H1 (cell line): Measurements from ENCODE around the gene RRAS. TPM values are rescaled to one million over a fixed set of nuclear protein-coding genes. Genes with fewer than 3 reads are reported as not detected.

ENCODE experiments used
- CTCF ChIA-PET: fragments of 300-600 bp; sonication (Branson Sonifier 250); formaldehyde crosslinking; loops from one replicate; lab custom pipeline; 2021; ENCODE audit not compliant: partially characterized antibody; lab: Charles Lee
- POLR2A ChIA-PET: fragments of 300-600 bp; sonication (Branson Sonifier 250); formaldehyde crosslinking; loops from one replicate; lab custom pipeline; 2021; ENCODE audit warnings: inconsistent platforms; ENCODE audit not compliant: partially characterized antibody; lab: Charles Lee
- DNase-seq, 2 experiments: peaks; one replicate each; pipeline versions ENCODE4 v3.0.0 to v3.0.0-alpha.2; 2010 to 2022; ENCODE audit warnings: low spot score in 2 of 2, low read depth in 1 of 2, mixed read lengths in 1 of 2
- FAIRE-seq: peaks from 2 replicates; lab custom pipeline; 2011; peaks lifted over from hg19 to GRCh38; lab: Jason Lieb, UNC
- H2AFZ ChIP-seq: 2 replicates; pipeline ENCODE4 v1.8.1; 2012; ENCODE audit warnings: low read length, inconsistent platforms
- H2AK5ac ChIP-seq: 2 replicates; pipeline ENCODE4 v1.6.1; 2013; ENCODE audit warnings: low read depth, low read length
- H2BK120ac ChIP-seq: replicated peaks from 2 replicates; pipeline ENCODE3; 2013; ENCODE audit warnings: low read depth, low read length, inconsistent platforms
- H2BK12ac ChIP-seq: 2 replicates; pipeline ENCODE4 v1.6.1; 2013; ENCODE audit warnings: low read depth, low read length
- H2BK15ac ChIP-seq: 2 replicates; pipeline ENCODE4 v1.6.1; 2013; ENCODE audit warnings: low read length
- H2BK20ac ChIP-seq: 2 replicates; pipeline ENCODE4 v1.6.1; 2013; ENCODE audit warnings: low read length
- H2BK5ac ChIP-seq: 2 replicates; pipeline ENCODE4 v1.6.1; 2013; ENCODE audit warnings: low read depth, low read length
- H3K14ac ChIP-seq: 2 replicates; pipeline ENCODE4 v1.6.1; 2013; ENCODE audit warnings: inconsistent platforms; ENCODE audit not compliant: insufficient read length
- H3K18ac ChIP-seq: 2 replicates; pipeline ENCODE4 v1.6.1; 2013; ENCODE audit warnings: low read length; ENCODE audit errors: extremely low read depth
- H3K23ac ChIP-seq: 2 replicates; pipeline ENCODE4 v1.6.1; 2013; ENCODE audit warnings: inconsistent platforms; ENCODE audit not compliant: insufficient read length
- H3K23me2 ChIP-seq: 2 replicates; pipeline ENCODE4 v1.6.1; 2013; ENCODE audit warnings: low read depth, low read length
- H3K27ac ChIP-seq: 2 replicates; pipeline ENCODE4 v1.6.1; 2011; ENCODE audit warnings: low read depth, low read length, inconsistent platforms
- H3K27me3 ChIP-seq, 4 experiments: replicated peaks in 1 of 4; 1 replicate in 1 of 4; 2 replicates in 3 of 4; pipeline versions ENCODE4 v1.6.1 to v1.8.1; 2011 to 2013; ENCODE audit warnings: low read length in 3 of 4, mild to moderate bottlenecking in 3 of 4, inconsistent platforms in 2 of 4, mixed read lengths in 2 of 4, moderate library complexity in 1 of 4; ENCODE audit not compliant: control insufficient read depth in 3 of 4, insufficient read depth in 3 of 4; ENCODE audit errors: extremely low read depth in 1 of 4
- H3K36me3 ChIP-seq, 4 experiments: 2 replicates each; pipeline versions ENCODE4 v1.6.1 to v1.8.1; 2011 to 2013; ENCODE audit warnings: mild to moderate bottlenecking in 4 of 4, low read length in 3 of 4, moderate library complexity in 2 of 4, control low read depth in 1 of 4, inconsistent platforms in 1 of 4; ENCODE audit not compliant: insufficient read depth in 4 of 4, control insufficient read depth in 2 of 4
- H3K4ac ChIP-seq: replicated peaks from 2 replicates; pipeline ENCODE3; 2013; ENCODE audit warnings: low read length, low read depth, mixed read lengths, inconsistent platforms; ENCODE audit not compliant: insufficient read length
- H3K4me1 ChIP-seq, 4 experiments: replicated peaks in 1 of 4; 1 replicate in 1 of 4; 2 replicates in 3 of 4; pipeline versions ENCODE4 v1.6.1 to v1.8.1; 2011 to 2013; ENCODE audit warnings: low read length in 3 of 4, inconsistent platforms in 2 of 4, mixed read lengths in 1 of 4; ENCODE audit not compliant: insufficient read depth in 4 of 4, control insufficient read depth in 3 of 4
- H3K4me2 ChIP-seq, 2 experiments: 2 replicates each; pipeline versions ENCODE4 v1.6.1 to v1.8.1; 2011 to 2013; ENCODE audit warnings: low read depth in 2 of 2, low read length in 2 of 2, control low read depth in 1 of 2, inconsistent platforms in 1 of 2, mild to moderate bottlenecking in 1 of 2; ENCODE audit not compliant: insufficient read depth in 1 of 2
- H3K4me3 ChIP-seq, 4 experiments: fragments of 200-600, 300-600 bp in 1 of 4; sonication (generic), shearing (Covaris generic), sonication (Bioruptor Twin) in 1 of 4; 2 replicates each; pipeline versions ENCODE4 v1.5.1 to v1.8.1; 2011 to 2016; ENCODE audit warnings: low read length in 4 of 4, low read depth in 3 of 4, control low read depth in 2 of 4, inconsistent platforms in 2 of 4, mild to moderate bottlenecking in 2 of 4, mixed read lengths in 1 of 4, moderate library complexity in 1 of 4; ENCODE audit not compliant: insufficient read depth in 2 of 4; ENCODE audit errors: extremely low read depth in 1 of 4
- H3K56ac ChIP-seq: replicated peaks from 2 replicates; pipeline ENCODE3; 2013; ENCODE audit warnings: low read depth, mild to moderate bottlenecking, mixed read lengths, low read length, inconsistent platforms; ENCODE audit not compliant: insufficient read length
- H3K79me1 ChIP-seq: 2 replicates; pipeline ENCODE4 v1.6.1; 2013; ENCODE audit warnings: low read depth, low read length, control low read depth
- H3K79me2 ChIP-seq, 2 experiments: 2 replicates each; pipeline versions ENCODE4 v1.6.1 to v1.8.1; 2012 to 2013; ENCODE audit warnings: low read length in 2 of 2, mild to moderate bottlenecking in 2 of 2, inconsistent platforms in 1 of 2; ENCODE audit not compliant: insufficient read depth in 2 of 2, control insufficient read depth in 1 of 2
- H3K9ac ChIP-seq, 4 experiments: replicated peaks in 1 of 4; 1 replicate in 1 of 4; 2 replicates in 3 of 4; pipeline versions ENCODE4 v1.6.1 to v1.8.1; 2011 to 2013; ENCODE audit warnings: low read depth in 3 of 4, low read length in 3 of 4, control low read depth in 2 of 4, mild to moderate bottlenecking in 2 of 4, moderate library complexity in 2 of 4, inconsistent platforms in 1 of 4; ENCODE audit errors: extremely low read depth in 1 of 4
- H3K9me3 ChIP-seq, 2 experiments: 2 replicates each; pipeline versions ENCODE4 v1.6.1 to v1.8.1; 2012 to 2013; ENCODE audit warnings: mild to moderate bottlenecking in 2 of 2, moderate library complexity in 2 of 2, control low read depth in 1 of 2, inconsistent platforms in 1 of 2, low read depth in 1 of 2, low read length in 1 of 2, mixed read lengths in 1 of 2; ENCODE audit not compliant: insufficient read depth in 2 of 2
- H4K20me1 ChIP-seq, 2 experiments: replicated peaks in 1 of 2; 2 replicates each; pipeline versions ENCODE3 to v1.8.1; 2011 to 2013; ENCODE audit warnings: inconsistent platforms in 2 of 2, low read length in 2 of 2, mild to moderate bottlenecking in 1 of 2; ENCODE audit not compliant: insufficient read depth in 2 of 2, control insufficient read depth in 1 of 2
- H4K5ac ChIP-seq: 2 replicates; pipeline ENCODE4 v1.6.1; 2013; ENCODE audit warnings: low read length, low read depth, mixed read lengths, inconsistent platforms; ENCODE audit not compliant: insufficient read length
- H4K8ac ChIP-seq: 2 replicates; pipeline ENCODE4 v1.8.0; 2013; ENCODE audit warnings: mild to moderate bottlenecking, moderate library complexity, low read length, inconsistent platforms; ENCODE audit not compliant: insufficient read depth; ENCODE audit errors: extremely low read depth
- H4K91ac ChIP-seq: replicated peaks from 2 replicates; pipeline ENCODE3; 2013; ENCODE audit warnings: low read length, mixed read lengths, inconsistent platforms; ENCODE audit not compliant: insufficient read length
- ATF2 ChIP-seq: IDR thresholded peaks from 2 replicates; pipeline ENCODE4 v1.6.1; 2012; ENCODE audit warnings: low read length, inconsistent platforms
- CBX5 ChIP-seq: fragments of 300-800, 300-1000 bp; sonication (generic); IDR thresholded peaks from 2 replicates; pipeline ENCODE4 v1.7.1; 2016; ENCODE audit warnings: antibody characterized with exemption, low read length, low read depth
- EGR1 ChIP-seq: IDR thresholded peaks from 2 replicates; pipeline ENCODE4 v1.6.1; 2011; ENCODE audit warnings: low read depth, low read length, borderline replicate concordance
- NRF1 ChIP-seq: IDR thresholded peaks from 2 replicates; pipeline ENCODE4 v1.6.1; 2011; ENCODE audit warnings: mild to moderate bottlenecking, low read depth, low read length, improper control_type of control experiment
- RFX5 ChIP-seq: IDR thresholded peaks from 2 replicates; pipeline ENCODE4 v1.6.1; 2011; ENCODE audit warnings: low read depth, low read length, improper control_type of control experiment, borderline replicate concordance
- SAP30 ChIP-seq: fragments of 300-600 bp; sonication (generic); IDR thresholded peaks from 2 replicates; pipeline ENCODE4 v1.7.1; 2012; ENCODE audit warnings: low read length, moderate library complexity, mild to moderate bottlenecking, inconsistent platforms; ENCODE audit not compliant: insufficient read depth, insufficient replicate concordance
- SP2 ChIP-seq: IDR thresholded peaks from 2 replicates; pipeline ENCODE4 v1.6.1; 2012; ENCODE audit warnings: mild to moderate bottlenecking, low read length, inconsistent platforms
- SRF ChIP-seq: IDR thresholded peaks from 2 replicates; pipeline ENCODE4 v1.6.1; 2011; ENCODE audit warnings: mild to moderate bottlenecking, low read depth, low read length, moderate library complexity
- TAF7 ChIP-seq: optimal IDR thresholded peaks from 2 replicates; pipeline ENCODE3; 2011; ENCODE audit warnings: low read depth, mild to moderate bottlenecking, inconsistent platforms, low read length, moderate library complexity, borderline replicate concordance
- TCF12 ChIP-seq: IDR thresholded peaks from 2 replicates; pipeline ENCODE4 v1.6.1; 2011; ENCODE audit warnings: low read depth, mild to moderate bottlenecking, low read length
- WGBS, 2 experiments: shearing (Covaris generic) in 1 of 2; methylation state at CpG; one replicate each; pipeline versions ENCODE4 v1.1.6 to v1.1.7; 2013 to 2015; ENCODE audit warnings: low lambda C conversion rate in 2 of 2, mixed read lengths in 2 of 2, inconsistent platforms in 1 of 2, low coverage in 1 of 2, missing lambda C conversion rate in 1 of 2; ENCODE audit not compliant: insufficient replicate concordance in 2 of 2, insufficient coverage in 1 of 2, insufficient read length in 1 of 2; ENCODE audit errors: extremely low coverage in 1 of 2, missing lambda C conversion rate in 1 of 2; 5-methylcytosine and 5-hydroxymethylcytosine counted together
- polyA plus RNA-seq, 7 experiments: library from polyadenylated mRNA; depleted of rRNA in 3 of 7; stranded (reverse) in 5 of 7; unstranded in 2 of 7; fragments of >200 nt in 5 of 7; fragments of 200-250 nt in 2 of 7; gene quantifications; 1 replicate in 5 of 7; 2 replicates in 1 of 7; 4 replicates in 1 of 7; pipeline versions ENCODE4 v1.2.1 to v1.2.3, GENCODE V29; 2011 to 2013; ENCODE audit warnings: missing spikeins in 2 of 7, mixed read lengths in 2 of 7
- total RNA-seq: library from RNA; stranded (reverse); fragmentation: NEBNext Ultra II Directional; extraction: Animal tissue kit (Norgen Biotek cat#: 25700); gene quantifications from 2 replicates; pipeline ENCODE4 v1.2.1, GENCODE V29; 2021

RRAS gene
- total and polyA plus RNA-seq, 2 of the 8 experiments (the other 6 are each of a cell fraction or from before 2014, with no cell fraction given), result 17.7 to 49.1 TPM

GRCh38 chr19:49652551-49653465, 12.9 kb upstream of the RRAS start:
- H3K9me3 ChIP-seq, result no peaks in the 10 kb centered on the region
- DNase-seq (no peak), FAIRE-seq (no peak)
- H3K79me2 ChIP-seq, result no peaks in the 10 kb centered on the region; a peak in 1 of 4 replicates
- no peak overlapping the region for H2BK12ac ChIP-seq
- no peak overlapping the region for H3K4me3 ChIP-seq
- no peak overlapping the region for H3K27ac ChIP-seq
- no peaks in the 10 kb centered on the region for H3K23me2 ChIP-seq
- H4K20me1 ChIP-seq, result peaks cover 6 to 17% of the 10 kb centered on the region in 2 experiments
- H3K14ac ChIP-seq, result no peak overlapping the region
- no peaks in the 10 kb centered on the region for H3K27me3 ChIP-seq
- H4K91ac ChIP-seq, result no peak overlapping the region
- no peak overlapping the region for H2BK120ac ChIP-seq
- no peak overlapping the region for H4K5ac ChIP-seq
- H4K8ac ChIP-seq, result peak overlapping the region; percentile 4; the same call in 1 of the 2 replicates
- no peak overlapping the region for H3K18ac ChIP-seq
- H3K56ac ChIP-seq, result no peak overlapping the region
- no peak overlapping the region for H3K4ac ChIP-seq
- no peak overlapping the region for H3K9ac ChIP-seq
- ChIA-PET CTCF (no interaction called here), POLR2A (interaction anchor here (0.9 to 18.0 kb wide), 3 partner anchors 9 to 60 kb away, joined by 4 to 275 read pairs (median 236); partner anchors contain the start of genes PRMT1, RRAS and SCAF1)
- no peak overlapping the region for H3K23ac ChIP-seq
- H3K4me2 ChIP-seq, result no peak overlapping the region
- H2AK5ac ChIP-seq, result no peak overlapping the region
- H2BK20ac ChIP-seq, result no peak overlapping the region
- H2BK5ac ChIP-seq, result no peak overlapping the region
- no peak overlapping the region for H2AFZ ChIP-seq
- 96% methylated on average over 27 of the region's 58 CpGs; no CpG with 5 or more reads in 1 of the 2 experiments for WGBS, 2 experiments
- peaks cover 0 to 14% (median 5%) of the 10 kb centered on the region in 4 experiments; a peak in 4 of 7 replicates for H3K4me1 ChIP-seq
- H3K79me1 ChIP-seq, result peaks cover 7% of the 10 kb centered on the region; the same call in 1 of the 2 replicates
- peaks cover 13 to 69% (median 40%) of the 10 kb centered on the region in 4 experiments; a peak in 7 of 8 replicates for H3K36me3 ChIP-seq
- H2BK15ac ChIP-seq, result no peak overlapping the region
- TF ChIP-seq CBX5, result no peak
- no peak for TF ChIP-seq TAF7
- TF ChIP-seq NRF1, result no peak
- TF ChIP-seq RFX5, result no peak
- TF ChIP-seq EGR1, result no peak
- TF ChIP-seq TCF12, result no peak
- no peak for TF ChIP-seq SRF
- no peak for TF ChIP-seq ATF2
- no peak for TF ChIP-seq SP2
- no peak for TF ChIP-seq SAP30
